GM19438 (cell line): ENCODE data around the gene FRMD8.

Source experiments
- ATAC-seq: cut with Tn5 transposase; IDR thresholded peaks from one replicate; pipeline ENCODE4 v1.9.1; 2021; ENCODE audit warnings: low read depth; ENCODE audit not compliant: unreplicated experiment

Gene FRMD8

DNA sequence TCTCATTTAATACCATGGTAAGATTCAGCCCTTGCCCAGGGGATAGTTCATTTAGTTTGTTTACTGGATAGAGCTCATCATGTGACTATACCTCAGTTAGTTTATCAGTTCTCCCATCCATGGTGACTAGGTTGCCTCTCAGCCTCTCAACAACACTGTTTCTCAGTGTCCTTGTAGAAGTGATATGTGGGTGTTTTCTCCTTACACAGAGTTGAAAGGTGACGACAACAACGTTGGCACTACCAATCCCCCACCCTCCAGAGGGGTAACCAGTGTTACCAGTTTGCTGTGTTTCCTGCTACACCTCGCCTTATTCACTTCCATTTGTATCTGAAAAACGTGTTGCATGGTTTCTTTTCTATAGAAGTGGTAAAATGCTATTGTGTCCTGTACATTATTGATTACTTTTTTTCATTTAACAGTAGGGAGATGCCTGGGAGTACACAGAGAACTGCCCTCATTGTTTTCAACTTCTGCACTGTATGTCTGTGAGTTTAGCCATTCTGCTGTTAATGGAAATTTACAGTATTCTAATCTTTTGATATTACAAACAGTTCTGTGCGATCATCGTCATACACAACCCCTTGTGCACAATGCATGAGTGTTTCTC, 47.7 kb downstream of the FRMD8 start:
- ATAC-seq, result no peak

DNA sequence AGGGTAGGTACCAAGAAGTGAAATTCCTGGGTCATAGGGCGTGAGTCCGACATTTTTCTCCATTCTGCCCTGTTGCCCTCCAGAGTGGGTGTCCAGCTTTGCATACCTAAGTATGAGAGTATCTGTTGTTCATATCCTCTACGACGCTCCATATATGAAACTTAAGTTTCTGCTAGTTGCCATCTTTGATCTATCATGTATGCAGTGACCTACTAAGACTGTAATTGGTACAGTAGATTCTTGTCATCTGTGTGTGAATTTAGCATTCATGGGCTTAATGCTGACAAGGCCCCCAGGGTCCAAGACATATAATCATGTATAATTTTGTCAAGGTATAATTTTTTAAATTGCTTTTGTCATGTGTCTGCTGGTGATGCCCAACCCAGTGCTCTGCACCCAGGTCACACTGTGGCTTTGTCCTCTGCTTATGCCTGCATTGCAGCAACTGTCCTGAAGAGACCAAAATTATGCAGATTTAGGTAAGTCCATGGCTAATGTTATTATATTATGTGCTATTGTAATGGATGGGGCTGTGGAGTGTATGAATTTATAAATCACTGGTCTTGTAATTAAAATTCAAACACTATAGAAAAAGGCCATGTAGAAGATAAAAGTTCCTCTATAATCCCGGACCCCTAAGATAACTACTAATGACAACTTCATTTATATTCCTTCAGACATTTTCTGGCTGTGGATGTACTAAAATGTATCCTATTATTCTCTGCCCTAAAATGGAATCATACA, 48.4 kb downstream of the FRMD8 start:
- no peak for ATAC-seq

DNA sequence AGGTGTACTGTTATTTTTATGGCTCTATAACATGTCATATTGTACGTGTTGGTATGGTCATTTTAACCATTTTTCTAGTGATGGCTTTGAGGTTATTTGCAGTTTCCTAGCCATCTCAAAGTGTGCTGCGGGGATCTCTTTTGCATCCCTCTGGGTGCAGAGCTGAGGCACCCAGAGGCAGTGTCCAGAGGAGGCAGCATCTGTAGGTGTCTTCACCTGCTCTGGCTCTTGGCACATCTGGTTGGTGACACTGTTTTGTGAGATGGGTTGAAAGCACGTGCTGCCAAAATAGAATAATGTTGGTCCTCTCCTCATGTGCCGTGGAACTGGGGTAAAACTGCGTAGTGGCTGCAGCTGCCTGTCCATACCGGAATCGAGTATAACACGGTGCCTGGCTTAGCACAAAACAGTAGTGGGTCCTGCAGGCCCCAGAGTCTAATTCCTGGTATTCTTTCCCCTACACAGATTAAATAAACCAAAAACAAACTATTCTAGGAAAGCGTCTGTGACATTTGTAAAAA, 49.0 kb downstream of the FRMD8 start:
- ATAC-seq, result no peak

DNA sequence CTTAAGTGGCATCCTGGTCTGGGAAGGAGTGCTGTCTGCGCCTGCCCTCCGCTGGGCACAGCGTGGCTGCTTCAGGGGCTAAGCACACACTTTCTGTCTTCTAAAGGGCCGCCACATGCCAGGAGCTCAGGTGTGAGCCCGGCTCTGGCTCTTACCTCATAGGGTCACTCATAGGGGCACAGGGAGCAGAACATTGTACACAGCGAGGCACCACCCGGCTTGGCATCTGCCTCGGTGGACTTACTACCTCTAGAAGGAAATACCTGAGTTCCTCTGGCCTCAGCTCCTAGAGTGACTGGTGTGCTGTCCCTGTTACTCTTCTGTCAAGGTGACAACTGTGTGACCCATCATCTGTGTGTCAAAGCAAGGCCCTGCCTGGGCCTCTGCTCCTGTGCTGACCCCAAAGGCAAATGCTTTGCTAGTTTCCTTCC, 49.6 kb downstream of the FRMD8 start:
- no peak for ATAC-seq

DNA sequence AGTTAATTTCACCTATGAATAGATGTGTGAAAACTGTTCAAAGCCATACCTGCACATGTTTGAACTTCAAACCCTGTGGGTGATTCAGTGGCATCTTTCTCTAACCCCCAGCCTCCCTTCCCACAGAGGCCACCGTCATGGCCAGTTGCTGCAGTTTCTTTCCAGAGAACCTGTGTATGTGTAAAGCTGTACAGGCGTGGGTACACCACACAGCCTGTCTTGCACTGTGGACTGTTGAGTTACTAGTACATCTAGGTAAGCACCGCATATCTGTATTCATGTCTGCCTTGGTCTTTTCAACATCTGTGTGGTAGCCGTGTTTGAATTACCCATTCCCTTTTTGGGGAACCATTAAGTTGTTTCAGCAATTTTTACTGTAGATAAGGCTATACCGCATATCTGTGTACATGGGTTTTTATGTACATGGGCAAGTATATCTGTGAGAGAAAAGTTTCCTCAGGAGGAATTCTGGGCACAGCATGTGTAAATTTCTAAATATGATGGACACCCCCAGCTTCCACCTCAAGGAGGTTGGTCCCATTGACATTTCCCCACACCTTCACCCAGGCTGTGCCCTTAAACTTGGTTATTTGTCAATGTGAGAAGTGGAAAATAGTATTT, 50.1 kb downstream of the FRMD8 start:
- ATAC-seq, result no peak

DNA sequence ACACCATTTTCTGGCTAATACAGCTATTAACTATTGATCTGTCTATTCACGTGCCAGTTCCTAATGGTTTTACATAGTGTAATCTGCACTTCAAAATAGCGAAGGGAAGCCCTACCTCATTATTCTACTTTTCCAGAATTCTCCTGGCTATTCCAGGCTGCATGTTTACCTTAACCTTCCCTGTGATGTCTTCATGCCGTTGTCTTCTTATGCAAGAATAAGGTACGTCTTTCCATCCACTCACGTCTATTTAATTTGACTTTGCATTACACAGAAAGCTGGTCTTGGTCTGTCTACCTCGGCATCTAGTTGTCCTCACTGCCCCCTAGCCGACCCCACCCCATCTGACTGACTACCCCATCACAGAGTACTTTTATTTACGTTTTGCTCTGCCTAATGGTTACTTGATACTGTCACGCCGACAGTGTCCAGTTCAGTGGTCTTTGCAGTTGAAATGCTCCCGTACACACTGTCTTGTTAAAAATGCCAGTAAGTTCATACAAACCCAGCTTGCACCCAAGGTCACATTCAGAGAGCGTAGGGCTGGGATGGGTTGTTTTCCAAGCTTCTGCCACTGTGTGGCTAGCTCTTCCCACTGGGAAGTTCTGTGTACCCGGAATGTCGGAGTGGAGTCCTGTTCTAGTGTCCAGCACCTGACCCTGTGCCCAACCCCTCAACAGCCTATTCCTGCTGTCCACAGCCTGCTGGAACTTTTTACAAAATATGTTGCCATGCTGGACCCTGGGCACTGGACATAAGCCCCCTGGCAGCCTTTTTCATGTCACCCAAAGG, 51.2 kb downstream of the FRMD8 start:
- ATAC-seq, result no peak

DNA sequence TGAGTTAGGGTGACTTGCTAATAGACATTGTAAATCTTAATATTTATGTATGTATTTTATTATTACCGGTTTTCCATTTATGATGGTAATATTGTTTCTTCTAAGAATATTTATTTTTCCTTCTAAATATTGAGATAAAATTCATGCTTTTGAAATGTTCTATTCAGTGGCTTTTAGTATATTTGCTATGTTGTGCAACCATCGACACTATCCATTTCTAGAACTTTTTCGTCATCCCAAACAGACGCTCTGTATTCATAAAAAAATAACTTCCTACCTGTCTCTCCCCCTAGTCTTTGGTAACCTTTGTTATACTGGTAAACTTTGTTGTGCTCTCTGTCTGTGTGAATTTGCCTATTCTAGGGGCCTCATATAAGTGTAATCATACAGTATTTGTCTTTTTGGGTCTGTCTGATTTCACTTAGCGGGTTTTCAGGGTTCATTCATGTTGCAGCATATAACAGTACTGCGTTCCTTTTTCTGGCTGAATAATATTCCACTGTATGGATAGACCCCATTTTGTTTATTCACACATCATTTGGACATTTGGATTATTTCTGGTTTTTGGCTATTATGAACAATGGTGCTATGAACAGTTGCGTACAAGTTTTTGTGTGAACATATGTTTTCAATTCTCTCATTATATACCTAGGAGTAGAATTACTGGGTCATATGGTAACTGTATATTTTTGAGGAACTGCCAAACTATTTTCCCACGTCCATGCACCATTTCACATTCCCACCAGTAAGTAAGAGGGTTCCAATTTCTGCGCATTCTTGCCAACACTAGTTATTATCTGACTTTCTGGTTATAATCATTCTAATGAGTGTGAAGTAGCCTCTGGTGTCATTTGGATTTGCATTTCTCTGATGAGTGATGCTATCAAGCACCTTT, 52.1 kb downstream of the FRMD8 start:
- ATAC-seq, result no peak

DNA sequence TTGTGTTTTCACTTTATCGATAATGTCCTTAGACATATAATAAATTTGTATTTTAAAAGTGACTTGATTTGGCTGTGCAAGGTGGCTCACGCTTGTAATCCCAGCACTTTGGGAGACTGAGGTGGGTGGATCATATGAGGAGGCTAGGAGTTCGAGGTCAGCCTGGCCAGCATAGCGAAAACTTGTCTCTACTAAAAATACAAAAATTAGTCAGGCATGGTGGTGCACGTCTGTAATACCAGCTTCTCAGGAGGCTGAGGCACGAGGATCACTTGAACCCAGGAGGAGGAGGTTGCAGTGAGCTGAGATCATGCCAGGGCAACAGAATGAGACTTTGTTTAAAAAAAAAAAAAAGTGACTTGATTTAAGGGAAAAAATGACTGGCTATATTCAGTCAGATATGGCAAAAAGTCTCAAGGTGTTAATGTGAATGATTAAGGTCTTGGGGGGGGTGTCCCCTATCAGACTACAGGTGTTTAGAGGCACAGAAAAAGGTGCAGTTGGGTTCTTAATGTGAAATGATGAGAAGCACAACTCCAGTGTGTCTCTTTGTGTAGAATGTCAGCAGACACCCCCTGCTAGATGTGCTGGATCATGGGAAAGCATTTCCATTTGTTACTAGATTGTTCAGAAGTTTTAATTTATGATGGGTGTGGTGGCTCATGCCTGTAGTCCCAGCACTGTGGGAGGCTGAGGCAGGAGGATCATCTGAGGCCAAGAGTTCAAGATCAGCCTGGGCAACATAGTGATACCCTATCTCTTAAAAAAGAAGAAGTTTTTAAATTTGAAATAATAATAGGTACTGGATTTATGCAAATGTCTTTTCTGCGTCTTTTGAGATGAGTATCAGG, 53.1 kb downstream of the FRMD8 start:
- ATAC-seq, result no peak

DNA sequence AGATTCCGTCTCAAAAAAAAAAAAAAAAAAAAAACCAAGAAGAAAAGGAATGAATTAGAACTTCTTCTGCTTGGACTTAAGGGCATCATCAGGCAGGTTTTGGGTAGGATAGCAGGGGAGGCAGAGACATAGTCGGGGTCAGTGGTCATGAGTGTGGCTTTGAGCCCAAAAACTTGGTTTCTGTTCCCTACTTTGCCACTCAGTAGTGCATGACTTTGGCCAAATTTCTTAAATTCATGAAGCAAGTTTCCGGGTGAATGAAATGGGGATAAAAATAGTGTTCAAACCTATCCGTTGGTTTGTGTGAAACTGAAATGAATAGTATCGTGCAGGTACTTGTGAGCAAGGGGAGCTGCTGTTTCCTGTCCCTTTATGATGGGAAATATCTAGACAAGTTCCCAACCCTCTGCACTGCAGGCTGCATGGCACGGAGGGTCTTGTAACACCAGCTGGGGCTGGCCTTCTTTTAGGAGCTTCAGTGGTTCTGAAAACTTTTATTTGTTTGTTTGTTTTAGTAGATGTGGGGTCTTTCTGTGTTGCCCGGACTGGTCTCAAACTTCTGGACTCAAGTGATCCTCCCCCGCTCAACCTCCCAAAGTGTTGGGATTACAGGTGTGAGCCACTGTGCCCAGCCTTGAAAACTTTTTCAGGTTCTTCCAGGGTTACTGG, 54.5 kb downstream of the FRMD8 start:
- peak; percentile 51 for ATAC-seq

DNA sequence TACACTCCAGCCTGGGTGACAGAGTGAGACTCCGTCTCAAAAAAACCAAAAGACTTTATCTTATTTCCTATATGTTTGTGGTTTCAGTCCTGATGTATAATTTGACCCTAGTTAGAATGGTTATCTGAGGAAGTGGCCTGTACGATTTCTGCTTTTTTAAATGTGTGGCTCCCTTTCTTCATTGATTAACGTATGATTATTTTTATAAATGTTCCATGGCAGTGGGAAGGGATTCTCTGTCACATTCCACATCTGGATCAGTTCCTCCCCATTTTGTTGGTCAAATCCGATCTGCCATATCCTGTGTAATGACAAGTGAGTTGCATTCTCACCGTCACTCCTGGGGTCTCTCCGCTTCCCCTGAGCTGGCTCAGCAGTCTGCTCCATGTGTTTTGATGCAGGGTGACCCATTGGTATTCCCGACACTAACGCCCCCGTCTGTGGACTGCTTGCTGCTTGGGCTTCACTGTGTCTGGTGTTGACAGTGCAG, 56.5 kb downstream of the FRMD8 start:
- no peak for ATAC-seq

DNA sequence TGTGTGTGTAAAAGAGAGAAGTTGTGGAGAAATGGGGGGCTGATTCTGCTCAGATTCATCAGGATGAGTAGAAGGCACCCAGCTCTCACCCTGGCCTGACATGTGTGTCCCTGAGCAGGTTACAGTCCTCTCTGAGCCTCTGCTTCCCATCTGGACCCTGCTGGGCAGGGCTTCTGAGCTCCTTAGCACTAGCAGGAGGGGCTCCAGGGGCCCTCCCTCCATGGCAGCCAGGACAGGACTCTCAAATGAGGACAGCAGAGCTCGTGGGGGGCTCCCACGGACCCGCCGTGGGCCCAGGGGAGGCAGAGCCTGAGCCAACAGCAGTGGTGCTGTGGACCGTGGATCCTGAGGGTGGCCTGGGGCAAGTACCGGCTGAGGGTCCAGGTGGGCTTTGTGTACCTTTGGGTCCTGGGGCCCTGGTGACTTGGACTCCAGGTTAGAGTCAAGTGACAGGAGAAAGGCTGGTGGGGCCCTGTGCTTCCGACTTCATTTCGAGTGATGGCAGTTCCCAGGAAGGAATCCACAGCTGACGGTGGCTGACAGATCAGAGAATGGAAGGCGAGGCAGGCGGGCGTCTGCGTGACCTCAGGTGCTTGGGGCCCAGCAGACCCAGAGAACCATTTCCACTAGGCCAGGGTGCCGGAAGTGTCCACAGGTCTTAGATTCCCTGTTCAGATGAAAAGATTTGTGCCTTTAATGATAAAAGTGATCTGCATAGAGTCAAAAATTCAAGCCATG, 58.0 kb downstream of the FRMD8 start:
- ATAC-seq, result no peak

DNA sequence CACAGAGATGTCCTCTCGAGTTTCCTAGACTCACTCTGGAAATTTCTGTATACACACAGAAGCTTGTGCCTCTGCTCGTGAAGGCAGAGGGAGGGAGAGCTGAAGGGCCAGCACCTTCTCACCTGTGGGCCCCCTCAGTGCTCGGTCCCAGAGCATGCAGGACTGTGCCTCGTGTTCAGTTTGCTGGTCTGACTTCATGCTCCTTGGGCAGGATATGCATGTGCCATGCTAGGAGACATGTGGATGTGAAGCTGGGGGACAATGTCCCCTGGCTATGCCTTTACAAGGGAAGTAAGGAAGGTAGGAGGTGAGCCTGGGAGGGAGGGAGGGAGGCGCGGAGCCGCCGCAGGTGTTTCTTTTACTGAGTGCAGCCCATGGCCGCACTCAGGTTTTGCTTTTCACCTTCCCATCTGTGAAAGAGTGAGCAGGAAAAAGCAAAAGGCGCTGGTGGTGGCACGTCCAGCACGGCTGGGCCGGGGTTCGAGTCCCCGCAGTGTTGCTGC, 58.7 kb downstream of the FRMD8 start:
- no peak for ATAC-seq

DNA sequence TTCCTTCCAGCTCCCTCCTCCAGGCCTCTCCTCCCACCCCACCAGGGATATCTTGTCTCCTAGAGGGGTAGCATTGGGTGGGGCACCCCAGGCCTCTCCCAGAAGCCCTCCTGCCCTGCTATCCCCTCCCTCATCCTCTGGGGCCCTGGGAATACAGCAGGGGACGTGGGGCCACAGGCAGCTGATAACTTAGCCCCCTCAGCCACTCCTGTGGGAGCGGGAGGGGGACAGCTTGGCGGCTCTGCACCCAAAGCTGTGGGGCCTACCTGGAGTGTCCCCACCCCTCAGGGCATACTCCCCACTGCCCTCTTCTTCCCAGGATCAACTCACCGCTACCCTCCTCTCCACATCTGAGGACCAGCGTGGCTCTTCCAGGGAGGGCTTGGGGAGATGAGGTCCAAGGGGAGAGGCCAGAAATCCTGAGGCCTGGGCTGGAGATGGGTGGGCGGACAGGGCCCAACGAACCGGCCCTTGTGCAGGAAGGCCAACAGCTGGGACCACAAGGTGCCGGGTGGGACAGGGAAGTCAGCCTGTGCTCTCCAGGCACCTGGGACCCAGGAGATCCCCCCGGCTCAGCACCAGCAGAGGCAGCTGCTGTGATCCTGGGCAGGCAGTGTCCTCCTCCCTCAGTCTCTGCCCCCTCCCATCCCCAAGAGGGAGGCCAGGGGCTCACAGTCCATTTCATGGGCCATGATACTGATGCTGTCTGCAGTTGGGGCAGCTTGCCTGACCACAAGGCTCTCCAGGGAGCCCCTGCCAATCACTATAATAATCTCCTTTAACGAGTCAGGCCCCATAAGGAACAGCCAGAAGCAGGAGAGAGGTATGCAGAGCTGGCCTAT, 59.4 kb downstream of the FRMD8 start:
- no peak for ATAC-seq

DNA sequence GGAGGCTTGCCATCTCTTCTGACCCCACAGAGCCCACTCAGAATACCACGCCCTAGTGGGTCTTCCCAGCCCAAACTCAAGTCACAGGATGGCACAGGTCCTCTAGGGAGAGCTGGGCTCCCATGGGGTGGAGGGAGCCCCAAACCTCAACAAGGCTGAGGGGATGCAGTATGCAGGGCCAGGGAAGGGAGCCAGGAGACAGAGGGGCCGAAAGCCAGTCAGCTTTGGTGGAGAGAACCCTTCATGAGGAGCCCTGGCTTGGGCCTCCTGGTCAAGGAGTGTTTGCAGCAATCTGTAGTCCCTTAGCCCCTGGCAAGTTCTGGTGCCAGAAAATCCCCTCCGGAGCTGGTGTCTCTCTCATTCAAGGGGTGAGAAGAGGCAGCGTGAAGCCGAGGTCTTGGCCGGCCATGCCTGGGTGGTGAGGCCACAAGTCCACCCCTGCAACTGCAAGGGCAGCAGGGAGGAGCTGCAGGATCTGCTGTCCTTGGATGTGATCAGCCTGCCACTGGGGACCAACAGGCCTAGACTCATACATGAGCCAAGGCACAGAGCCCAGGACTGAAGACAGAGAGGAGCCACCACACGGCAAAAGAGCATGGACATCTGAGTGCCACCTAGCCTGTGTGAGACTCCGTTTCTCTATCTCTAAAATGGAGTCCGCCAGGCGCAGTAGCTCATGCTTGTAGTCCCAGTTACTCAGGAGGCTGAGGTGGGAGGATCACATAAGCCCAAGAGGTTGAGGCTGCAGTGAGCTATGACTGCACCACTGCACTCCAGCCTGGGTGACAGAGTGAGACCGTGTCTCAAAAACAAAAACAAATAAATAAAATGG, 60.2 kb downstream of the FRMD8 start:
- no peak for ATAC-seq

DNA sequence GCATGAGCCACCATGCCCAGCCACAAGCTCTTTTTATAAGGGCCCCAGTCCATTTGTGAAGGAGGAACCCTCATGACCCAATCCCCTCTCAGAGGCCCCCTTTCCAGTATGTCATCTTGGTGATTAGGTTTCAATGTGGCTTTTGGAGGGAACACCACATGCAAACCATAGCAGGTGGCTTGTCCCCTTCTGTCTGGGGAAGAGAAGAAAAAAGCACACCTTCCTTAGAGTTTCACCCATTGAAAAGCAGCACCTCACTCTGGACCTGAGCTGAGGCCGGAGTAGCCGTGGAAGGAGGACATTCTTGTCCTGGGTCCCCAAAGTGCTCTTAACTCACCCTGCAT, 61.6 kb downstream of the FRMD8 start:
- ATAC-seq, result no peak
